Measurements from ENCODE around the gene PCNX3. TPM values are rescaled to one million over a fixed set of nuclear protein-coding genes. Genes with fewer than 3 reads are reported as not detected.

Gene PCNX3
- total and polyA plus RNA-seq, 2 donors (not counting 3 experiments of a cell fraction or from before 2014, with no cell fraction given): 42.6 to 53.9 TPM

DNA sequence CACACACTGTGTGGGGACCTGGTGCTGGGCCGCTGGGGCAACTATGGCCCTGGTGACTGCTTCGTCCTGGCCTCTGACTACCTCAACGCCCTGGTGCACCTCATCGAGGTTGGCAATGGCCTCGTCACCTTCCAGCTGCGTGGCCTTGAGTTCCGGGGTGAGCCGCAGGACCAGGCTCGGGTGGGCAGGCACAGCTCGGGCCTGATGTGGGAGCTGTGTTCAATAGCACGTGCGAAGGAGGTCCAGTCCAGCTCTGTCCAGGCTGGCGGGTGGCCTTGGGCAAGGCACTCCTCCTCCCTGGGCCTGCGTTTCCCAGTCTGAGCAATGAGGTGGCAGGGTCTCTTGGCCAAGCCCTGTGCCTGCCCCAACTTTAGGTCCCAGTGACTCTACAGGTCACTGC is 14.0 kb downstream of the PCNX3 start:
- DNase-seq (ENCODE audit: low read depth, low spot score) (no peak), FAIRE-seq (no peak)
- Histone ChIP-seq H3K4me2 (ENCODE audit: insufficient read depth, low read length) (no peak overlapping the region), H3K27ac (ENCODE audit: insufficient read depth, low read depth, low read length) (no peak overlapping the region), H3K4me3 (replicated peaks in 1 of 3; ENCODE audit: insufficient read depth in 1 of 3, low read depth in 1 of 3, low read length in 3 of 3) (no peak overlapping the region), H3K9me1 (replicated peaks; ENCODE audit: control insufficient read depth, extremely low read depth, insufficient read depth, low read length) (no peaks in the 10 kb centered on the region), H3K9me3 (replicated peaks; ENCODE audit: control insufficient read depth, insufficient read depth, low read length) (no peaks in the 10 kb centered on the region), H3K27me3 (ENCODE audit: control insufficient read depth in 2 of 2, insufficient read depth in 2 of 2, low read length in 2 of 2) (no peaks in the 10 kb centered on the region), H2AFZ (ENCODE audit: low read depth, low read length) (no peak overlapping the region), H4K20me1 (replicated peaks; ENCODE audit: control insufficient read depth, extremely low read depth, insufficient read depth, low read length) (no peaks in the 10 kb centered on the region), H3K9ac (replicated peaks; ENCODE audit: extremely low read depth, insufficient read depth, low read length) (no peak overlapping the region), H3K79me2 (ENCODE audit: control insufficient read depth, insufficient read depth, low read length) (no peaks in the 10 kb centered on the region), H3K36me3 (ENCODE audit: control insufficient read depth in 2 of 2, extremely low read depth in 1 of 2, insufficient read depth in 2 of 2, low read length in 2 of 2) (peaks cover 19 to 61% of the 10 kb centered on the region in 2 experiments), H3K4me1 (ENCODE audit: control insufficient read depth, extremely low read depth, insufficient read depth, low read length) (no peaks in the 10 kb centered on the region)
- intact Hi-C loops (cut with micrococcal nuclease): no loop called here
- POLR2A ChIA-PET: no interaction called here
- TSS peak; percentile 7 for BruUV-seq (replicated peaks)
- dilution Hi-C loops (cut with MboI; ENCODE audit: extremely low pct_ligation_motif_present, low sequenced_read_pairs): no loop called here
- TF ChIP-seq POLR2AphosphoS5 (IDR thresholded peaks at IDR 0.05; ENCODE audit: insufficient read depth, low read depth, low read length) (no peak), POLR2A (IDR thresholded peaks at IDR 0.05; ENCODE audit: low read depth, low read length) (no peak), JUN (IDR thresholded peaks at IDR 0.05; ENCODE audit: borderline replicate concordance, insufficient read depth, insufficient read length, low read depth) (no peak)
- CTCF ChIA-PET: interaction anchor here (0.9 kb wide), 1 partner anchor 8 kb away, joined by 4 read pairs; the partner anchor contains the start of gene SIPA1

GRCh38 chr11:65630215-65630614 is 14.6 kb downstream of the PCNX3 start:
- intact Hi-C loops (cut with micrococcal nuclease) (no loop called here), dilution Hi-C loops (cut with MboI; ENCODE audit: extremely low pct_ligation_motif_present, low sequenced_read_pairs) (no loop called here)
- Histone ChIP-seq H3K27me3 (ENCODE audit: control insufficient read depth in 2 of 2, insufficient read depth in 2 of 2, low read length in 2 of 2) (no peaks in the 10 kb centered on the region), H2AFZ (ENCODE audit: low read depth, low read length) (no peak overlapping the region), H3K9me3 (replicated peaks; ENCODE audit: control insufficient read depth, insufficient read depth, low read length) (no peaks in the 10 kb centered on the region), H3K36me3 (ENCODE audit: control insufficient read depth in 2 of 2, extremely low read depth in 1 of 2, insufficient read depth in 2 of 2, low read length in 2 of 2) (peaks cover 19 to 62% of the 10 kb centered on the region in 2 experiments), H3K79me2 (ENCODE audit: control insufficient read depth, insufficient read depth, low read length) (no peaks in the 10 kb centered on the region), H3K9ac (replicated peaks; ENCODE audit: extremely low read depth, insufficient read depth, low read length) (no peak overlapping the region), H3K9me1 (replicated peaks; ENCODE audit: control insufficient read depth, extremely low read depth, insufficient read depth, low read length) (no peaks in the 10 kb centered on the region), H3K4me2 (ENCODE audit: insufficient read depth, low read length) (no peak overlapping the region), H3K27ac (ENCODE audit: insufficient read depth, low read depth, low read length) (no peak overlapping the region), H3K4me1 (ENCODE audit: control insufficient read depth, extremely low read depth, insufficient read depth, low read length) (no peaks in the 10 kb centered on the region), H4K20me1 (replicated peaks; ENCODE audit: control insufficient read depth, extremely low read depth, insufficient read depth, low read length) (no peaks in the 10 kb centered on the region), H3K4me3 (replicated peaks in 1 of 3; ENCODE audit: insufficient read depth in 1 of 3, low read depth in 1 of 3, low read length in 3 of 3) (no peak overlapping the region)
- no TSS peak for BruUV-seq (replicated peaks)
- DNase-seq (ENCODE audit: low read depth, low spot score) (no peak), FAIRE-seq (no peak)
- no peak for TF ChIP-seq EZH2 (IDR thresholded peaks at IDR 0.05; ENCODE audit: borderline replicate concordance, low read depth, low read length, severe bottlenecking)
- ChIA-PET CTCF (no interaction called here), POLR2A (no interaction called here)
